ENCODE data around the gene CFAP45. TPM values are rescaled to one million over a fixed set of nuclear protein-coding genes. Genes with fewer than 3 reads are reported as not detected.

CFAP45 gene
- total RNA-seq, 4 donors from 2014 or later = 0.48 to 0.95 TPM; not detected in 2

DNA sequence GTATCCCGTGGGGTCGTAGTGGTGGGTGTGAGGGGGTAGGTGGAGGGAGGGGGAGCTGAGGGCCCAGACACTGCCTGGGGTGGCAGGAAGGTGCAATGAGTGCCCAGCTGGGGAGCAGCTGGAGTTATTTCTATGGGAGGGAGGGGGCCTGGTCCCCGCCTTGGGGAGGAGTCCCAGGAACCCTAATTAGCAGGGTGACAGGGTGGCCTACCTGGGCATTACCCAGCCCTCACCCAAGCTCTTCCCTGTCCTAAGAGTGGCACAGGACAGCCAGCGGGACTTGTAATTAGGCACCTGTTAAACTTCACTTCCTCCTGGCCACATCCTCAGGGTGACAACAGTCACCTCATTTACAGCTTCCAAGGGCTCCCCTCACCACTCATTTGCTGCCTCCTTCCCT lies 37.4 kb downstream of the CFAP45 start, which contains the start of gene VSIG8:
Gene VSIG8 (minus strand): TSS at position 101 of the 400 bp plus-strand sequence. CDS start 136 bp downstream, outside the sequence.
- TF ChIP-seq, protein P1, sequence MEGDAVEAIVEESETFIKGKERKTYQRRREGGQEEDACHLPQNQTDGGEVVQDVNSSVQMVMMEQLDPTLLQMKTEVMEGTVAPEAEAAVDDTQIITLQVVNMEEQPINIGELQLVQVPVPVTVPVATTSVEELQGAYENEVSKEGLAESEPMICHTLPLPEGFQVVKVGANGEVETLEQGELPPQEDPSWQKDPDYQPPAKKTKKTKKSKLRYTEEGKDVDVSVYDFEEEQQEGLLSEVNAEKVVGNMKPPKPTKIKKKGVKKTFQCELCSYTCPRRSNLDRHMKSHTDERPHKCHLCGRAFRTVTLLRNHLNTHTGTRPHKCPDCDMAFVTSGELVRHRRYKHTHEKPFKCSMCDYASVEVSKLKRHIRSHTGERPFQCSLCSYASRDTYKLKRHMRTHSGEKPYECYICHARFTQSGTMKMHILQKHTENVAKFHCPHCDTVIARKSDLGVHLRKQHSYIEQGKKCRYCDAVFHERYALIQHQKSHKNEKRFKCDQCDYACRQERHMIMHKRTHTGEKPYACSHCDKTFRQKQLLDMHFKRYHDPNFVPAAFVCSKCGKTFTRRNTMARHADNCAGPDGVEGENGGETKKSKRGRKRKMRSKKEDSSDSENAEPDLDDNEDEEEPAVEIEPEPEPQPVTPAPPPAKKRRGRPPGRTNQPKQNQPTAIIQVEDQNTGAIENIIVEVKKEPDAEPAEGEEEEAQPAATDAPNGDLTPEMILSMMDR (IDR thresholded peaks at IDR 0.05) = no peak
- no peak for TF ChIP-seq POLR2A (IDR thresholded peaks at IDR 0.05)
- Histone ChIP-seq H3K9me3 (no peaks in the 10 kb centered on the region), H3K36me3 (no peaks in the 10 kb centered on the region), H3K4me3 (no peak within 1 kb of the TSS), H3K27ac (no peak within 1 kb of the TSS), H3K27me3 (no peaks in the 10 kb centered on the region), H3K4me1 (peaks cover 12 to 68% (median 23%) of the 10 kb centered on the region in 3 donors)
- no peak for DNase-seq
- WGBS, 2 donors = 94 to 100% methylated on average over 2 of the region's 4 CpGs
- intact Hi-C loops (cut with DNase I) = no loop called here

- WGBS, 2 donors = 77 to 93% methylated on average over 2 to 4 of the region's 5 CpGs
- DNase-seq = no peak
- Histone ChIP-seq H3K4me1 (peaks cover 11 to 63% (median 18%) of the 10 kb centered on the region in 3 donors), H3K9me3 (no peaks in the 10 kb centered on the region), H3K27me3 (no peaks in the 10 kb centered on the region), H3K27ac (no peak overlapping the region), H3K36me3 (no peaks in the 10 kb centered on the region), H3K4me3 (no peak overlapping the region)
- intact Hi-C loops (cut with DNase I) = no loop called here
- TF ChIP-seq, protein P1 (IDR thresholded peaks at IDR 0.05) = no peak
- no peak for TF ChIP-seq POLR2A (IDR thresholded peaks at IDR 0.05)
Observed at GRCh38 chr1:159862031-159862430, 37.9 kb downstream of the CFAP45 start.

DNA sequence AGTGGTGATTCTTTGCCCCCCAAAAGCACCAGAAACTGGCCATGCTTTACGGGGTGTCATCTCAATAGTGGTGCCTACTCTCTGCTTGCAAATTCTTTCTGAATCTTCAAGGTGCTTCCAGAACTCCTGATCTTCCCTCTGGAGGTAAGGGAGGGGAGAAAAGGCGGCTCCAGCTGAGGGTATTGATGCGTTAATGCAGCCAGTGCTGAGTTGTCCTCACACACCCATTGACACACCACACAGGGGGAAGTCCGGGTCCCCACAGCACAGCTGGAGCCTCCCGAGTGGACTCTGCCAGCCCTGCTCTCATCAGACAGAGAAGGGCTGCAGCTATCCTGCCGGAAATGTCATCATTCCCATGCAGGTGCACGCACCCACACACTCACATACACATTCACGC lies 38.7 kb downstream of the CFAP45 start:
- intact Hi-C loops (cut with DNase I) = no loop called here
- H3K27ac ChIP-seq = peak overlapping the region in 2 of 4 donors; percentile 86 to 89

GRCh38 chr1:159860456-159860855 lies 39.5 kb downstream of the CFAP45 start:
- WGBS, 2 donors = 33% methylated on average over 1 of the region's 3 CpGs; no CpG with 5 or more reads in 1 of the 2 donors
- TF ChIP-seq POLR2A (IDR thresholded peaks at IDR 0.05) = no peak
- TF ChIP-seq, protein P1 (IDR thresholded peaks at IDR 0.05) = no peak

More for the DNA sequence above, 38.7 kb downstream of the CFAP45 start:
- no peak for DNase-seq
- H3K4me1 ChIP-seq = peaks cover 11 to 57% (median 16%) of the 10 kb centered on the region in 3 donors
- H3K9me3 ChIP-seq = no peaks in the 10 kb centered on the region
- no peaks in the 10 kb centered on the region for H3K27me3 ChIP-seq
- no peak overlapping the region for H3K4me3 ChIP-seq
- H3K36me3 ChIP-seq = no peaks in the 10 kb centered on the region
- TF ChIP-seq POLR2A (IDR thresholded peaks at IDR 0.05) = no peak
- TF ChIP-seq, protein P1 (IDR thresholded peaks at IDR 0.05) = no peak
- WGBS, 2 donors = 79 to 87% methylated on average over 7 of the region's 8 CpGs

DNA sequence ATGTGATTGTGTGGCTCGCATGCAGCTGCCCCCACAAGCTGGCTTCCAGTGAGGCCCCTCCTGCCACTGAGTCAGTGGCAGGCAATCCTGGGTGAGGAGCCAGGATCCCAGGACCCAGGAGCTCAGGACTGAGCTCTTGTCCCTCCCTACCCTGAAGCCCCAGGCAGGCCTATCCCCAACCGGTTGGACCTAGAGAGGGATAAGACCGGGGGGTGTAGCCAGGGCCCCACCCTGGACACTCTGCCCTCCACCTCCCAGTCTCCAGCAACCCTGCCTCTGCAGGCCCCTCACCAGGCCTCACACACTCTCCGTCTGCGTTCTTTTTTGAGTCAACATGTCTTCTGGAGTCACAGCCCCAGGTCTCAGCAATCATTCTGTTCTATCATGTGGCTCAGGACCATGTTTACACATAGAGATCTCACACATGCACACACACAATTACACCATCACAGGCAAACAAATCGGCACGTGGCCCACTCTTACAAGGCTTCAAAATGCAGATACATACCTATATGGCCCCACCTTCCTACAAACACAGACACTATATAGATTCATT lies 40.1 kb downstream of the CFAP45 start:
- Histone ChIP-seq H3K9me3 (no peaks in the 10 kb centered on the region), H3K27me3 (no peaks in the 10 kb centered on the region), H3K4me1 (peaks cover 14 to 57% (median 23%) of the 10 kb centered on the region in 3 donors), H3K27ac (peak overlapping the region; percentile 42 to 89 (median 84)), H3K36me3 (no peaks in the 10 kb centered on the region), H3K4me3 (no peak overlapping the region)
- intact Hi-C loops (cut with DNase I) = no loop called here
- TF ChIP-seq, protein P1 (IDR thresholded peaks at IDR 0.05) = no peak
- TF ChIP-seq POLR2A (IDR thresholded peaks at IDR 0.05) = no peak
- 39 to 57% methylated on average over 4 to 6 of the region's 7 CpGs for WGBS, 2 donors
- DNase-seq = no peak

More at GRCh38 chr1:159860456-159860855, 39.5 kb downstream of the CFAP45 start:
- H3K9me3 ChIP-seq = no peaks in the 10 kb centered on the region
- H3K36me3 ChIP-seq = no peaks in the 10 kb centered on the region
- DNase-seq = no peak
- H3K4me3 ChIP-seq = no peak overlapping the region
- H3K27me3 ChIP-seq = no peaks in the 10 kb centered on the region
- H3K4me1 ChIP-seq = peaks cover 8 to 57% (median 18%) of the 10 kb centered on the region in 3 donors
- peak overlapping the region; percentile 42 to 89 (median 84) for H3K27ac ChIP-seq
- intact Hi-C loops (cut with DNase I) = no loop called here
